Liver (tissue), 9 donors: Measurements from ENCODE around the gene PDK3. TPM values are rescaled to one million over a fixed set of nuclear protein-coding genes. Genes with fewer than 3 reads are reported as not detected.

Experiments used
- DNase-seq: peaks from one replicate; pipeline ENCODE4 v3.0.0-alpha.2; 2017; ENCODE audit warnings: low spot score
- H3K27ac ChIP-seq, 2 donors: one replicate each; pipeline ENCODE4 v1.7.0; 2013; ENCODE audit warnings: inconsistent platforms in 2 of 2, low read length in 2 of 2, control low read depth in 1 of 2, low read depth in 1 of 2, mild to moderate bottlenecking in 1 of 2
- H3K27me3 ChIP-seq, 4 donors: one replicate each; pipeline versions ENCODE4 v1.6.1 to v1.7.0; 2013; ENCODE audit warnings: low read length in 3 of 4, inconsistent platforms in 1 of 4, mild to moderate bottlenecking in 1 of 4, moderate library complexity in 1 of 4; ENCODE audit not compliant: control insufficient read depth in 4 of 4, insufficient read depth in 4 of 4
- H3K36me3 ChIP-seq, 4 donors: one replicate each; pipeline versions ENCODE4 v1.6.1 to v1.7.0; 2013; ENCODE audit warnings: low read length in 3 of 4, mild to moderate bottlenecking in 3 of 4, low read depth in 1 of 4, moderate library complexity in 1 of 4; ENCODE audit not compliant: control insufficient read depth in 4 of 4, insufficient read depth in 3 of 4
- H3K4me1 ChIP-seq, 4 donors: one replicate each; pipeline versions ENCODE4 v1.6.1 to v1.7.0; 2013; ENCODE audit warnings: low read length in 3 of 4, mild to moderate bottlenecking in 3 of 4, moderate library complexity in 1 of 4; ENCODE audit not compliant: control insufficient read depth in 4 of 4, insufficient read depth in 4 of 4
- H3K4me3 ChIP-seq, 3 donors: one replicate each; pipeline versions ENCODE4 v1.6.1 to v1.7.0; 2013; ENCODE audit warnings: low read length in 3 of 3, control low read depth in 1 of 3, low read depth in 1 of 3, mild to moderate bottlenecking in 1 of 3
- H3K9ac ChIP-seq, 2 donors: one replicate each; pipeline ENCODE4 v1.7.0; 2013; ENCODE audit warnings: low read length in 2 of 2, mild to moderate bottlenecking in 2 of 2, moderate library complexity in 2 of 2, control low read depth in 1 of 2, low read depth in 1 of 2
- H3K9me3 ChIP-seq, 4 donors: one replicate each; pipeline versions ENCODE4 v1.6.1 to v1.7.0; 2013; ENCODE audit warnings: low read length in 3 of 4; ENCODE audit not compliant: control insufficient read depth in 4 of 4
- GABPA ChIP-seq, 2 donors: IDR thresholded peaks in 1 of 2; conservative IDR thresholded peaks in 1 of 2; 2 replicates each; pipeline ENCODE4 v1.6.1; 2016; ENCODE audit warnings: antibody characterized with exemption in 2 of 2, mild to moderate bottlenecking in 1 of 2, moderate library complexity in 1 of 2
- HNF4A ChIP-seq, 2 donors: conservative IDR thresholded peaks; 2 replicates each; pipeline ENCODE4 v1.6.1; 2016; ENCODE audit warnings: antibody characterized with exemption in 2 of 2, mild to moderate bottlenecking in 2 of 2
- HNF4G ChIP-seq: IDR thresholded peaks from 2 replicates; pipeline ENCODE4 v1.6.1; 2016; ENCODE audit warnings: antibody characterized with exemption
- MAX ChIP-seq: IDR thresholded peaks from 2 replicates; pipeline ENCODE4 v1.6.1; 2016; ENCODE audit warnings: antibody characterized with exemption
- NR2F2 ChIP-seq: IDR thresholded peaks from 2 replicates; pipeline ENCODE4 v1.6.1; 2016; ENCODE audit warnings: antibody characterized with exemption
- SP1 ChIP-seq: IDR thresholded peaks from 2 replicates; pipeline ENCODE4 v1.6.1; 2018; ENCODE audit warnings: antibody characterized with exemption, mild to moderate bottlenecking
- TAF1 ChIP-seq: conservative IDR thresholded peaks from 2 replicates; pipeline ENCODE4 v1.6.1; 2016; ENCODE audit warnings: antibody characterized with exemption, mild to moderate bottlenecking
- WGBS: extraction: QIAGEN DNeasy Blood & Tissue Kit; methylation state at CpG from one replicate; pipeline ENCODE4 v1.1.7; 2013; 5-methylcytosine and 5-hydroxymethylcytosine counted together
- polyA plus RNA-seq, 2 donors: library from polyadenylated mRNA; stranded (reverse) in 1 of 2; unstranded in 1 of 2; fragments of 200-250 nt in 1 of 2; fragments of >200 nt in 1 of 2; fragmentation: Nextera tagmentation in 1 of 2; extraction: Ambion mirVana in 1 of 2; gene quantifications; one replicate each; pipeline versions ENCODE4 v1.2.1 to v1.2.3, GENCODE V29; 2013 to 2015
- total RNA-seq, 2 donors: library from RNA; depleted of rRNA; stranded (reverse); fragments of >200 nt; gene quantifications; one replicate each; pipeline ENCODE4 v1.2.3, GENCODE V29; 2014
- TF ChIP-seq, protein P1 (sequence below): IDR thresholded peaks from 2 replicates; pipeline ENCODE4 v1.6.1; 2016; ENCODE audit warnings: antibody characterized with exemption
- TF ChIP-seq, protein P2 (sequence below): IDR thresholded peaks from 2 replicates; pipeline ENCODE4 v1.6.1; 2016; ENCODE audit warnings: antibody characterized with exemption, mild to moderate bottlenecking
- TF ChIP-seq, protein P3 (sequence below): fragments of 150-350 bp; IDR thresholded peaks from 2 replicates; pipeline ENCODE4 v1.5.1; 2017; ENCODE audit warnings: improper control_type of control experiment, low read depth, low read length; ENCODE audit not compliant: missing input control
- donor health status: healthy.
- donor health status: healthy.
- donor health status: healthy.
- donor health status: healthy.
- donor health status: healthy.

Gene PDK3
- total and polyA plus RNA-seq, 4 donors, result 6.0 to 14.0 (median 13.5) TPM

GRCh38 chrX:24426921-24427746 lies 38.0 kb upstream of the PDK3 start:
- H3K9ac ChIP-seq, result no peak overlapping the region
- no peaks in the 10 kb centered on the region for H3K9me3 ChIP-seq
- no peak for DNase-seq
- H3K27ac ChIP-seq, result peak overlapping the region; percentile 36 to 48
- peaks cover 0 to 5% (median 0%) of the 10 kb centered on the region in 4 donors for H3K4me1 ChIP-seq
- no peak overlapping the region for H3K4me3 ChIP-seq
- 83% methylated on average over 10 of the region's 10 CpGs for WGBS
- TF ChIP-seq HNF4A (conservative IDR thresholded peaks at IDR 0.05), result peak; percentile 16 to 59
- TF ChIP-seq, protein P1, sequence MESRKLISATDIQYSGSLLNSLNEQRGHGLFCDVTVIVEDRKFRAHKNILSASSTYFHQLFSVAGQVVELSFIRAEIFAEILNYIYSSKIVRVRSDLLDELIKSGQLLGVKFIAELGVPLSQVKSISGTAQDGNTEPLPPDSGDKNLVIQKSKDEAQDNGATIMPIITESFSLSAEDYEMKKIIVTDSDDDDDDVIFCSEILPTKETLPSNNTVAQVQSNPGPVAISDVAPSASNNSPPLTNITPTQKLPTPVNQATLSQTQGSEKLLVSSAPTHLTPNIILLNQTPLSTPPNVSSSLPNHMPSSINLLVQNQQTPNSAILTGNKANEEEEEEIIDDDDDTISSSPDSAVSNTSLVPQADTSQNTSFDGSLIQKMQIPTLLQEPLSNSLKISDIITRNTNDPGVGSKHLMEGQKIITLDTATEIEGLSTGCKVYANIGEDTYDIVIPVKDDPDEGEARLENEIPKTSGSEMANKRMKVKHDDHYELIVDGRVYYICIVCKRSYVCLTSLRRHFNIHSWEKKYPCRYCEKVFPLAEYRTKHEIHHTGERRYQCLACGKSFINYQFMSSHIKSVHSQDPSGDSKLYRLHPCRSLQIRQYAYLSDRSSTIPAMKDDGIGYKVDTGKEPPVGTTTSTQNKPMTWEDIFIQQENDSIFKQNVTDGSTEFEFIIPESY, result no peak
- H3K27me3 ChIP-seq, result no peaks in the 10 kb centered on the region
- H3K36me3 ChIP-seq, result no peaks in the 10 kb centered on the region

DNA sequence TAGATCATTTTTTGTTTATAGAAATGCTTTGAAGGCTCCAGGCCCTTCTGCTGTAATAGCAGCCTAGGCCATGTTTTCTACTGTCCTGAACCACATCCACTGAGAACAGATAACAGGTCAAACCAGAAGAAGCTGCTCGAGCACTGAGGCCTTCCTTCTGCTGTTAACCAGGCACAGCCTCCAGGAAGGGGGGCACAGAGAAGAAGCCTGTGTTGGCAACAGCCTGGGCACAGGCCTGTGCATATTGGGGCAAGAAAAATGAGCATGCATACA lies 37.4 kb upstream of the PDK3 start:
- no peaks in the 10 kb centered on the region for H3K36me3 ChIP-seq
- WGBS, result 70% methylated on average over 1 of the region's 1 CpG

More for the DNA sequence above, 37.4 kb upstream of the PDK3 start:
- Histone ChIP-seq H3K9ac (no peak overlapping the region), H3K27ac (peak overlapping the region; percentile 36 to 48), H3K4me3 (no peak overlapping the region), H3K27me3 (no peaks in the 10 kb centered on the region), H3K9me3 (no peaks in the 10 kb centered on the region), H3K4me1 (peaks cover 0 to 5% (median 0%) of the 10 kb centered on the region in 4 donors)
- TF ChIP-seq GABPA (IDR thresholded peaks at IDR 0.05 in 1 of 2, conservative IDR thresholded peaks at IDR 0.05 in 1 of 2) (no peak), TAF1 (no peak), MAX (no peak), NR2F2 (no peak), HNF4G (no peak), SP1 (no peak)
- TF ChIP-seq, protein P2, sequence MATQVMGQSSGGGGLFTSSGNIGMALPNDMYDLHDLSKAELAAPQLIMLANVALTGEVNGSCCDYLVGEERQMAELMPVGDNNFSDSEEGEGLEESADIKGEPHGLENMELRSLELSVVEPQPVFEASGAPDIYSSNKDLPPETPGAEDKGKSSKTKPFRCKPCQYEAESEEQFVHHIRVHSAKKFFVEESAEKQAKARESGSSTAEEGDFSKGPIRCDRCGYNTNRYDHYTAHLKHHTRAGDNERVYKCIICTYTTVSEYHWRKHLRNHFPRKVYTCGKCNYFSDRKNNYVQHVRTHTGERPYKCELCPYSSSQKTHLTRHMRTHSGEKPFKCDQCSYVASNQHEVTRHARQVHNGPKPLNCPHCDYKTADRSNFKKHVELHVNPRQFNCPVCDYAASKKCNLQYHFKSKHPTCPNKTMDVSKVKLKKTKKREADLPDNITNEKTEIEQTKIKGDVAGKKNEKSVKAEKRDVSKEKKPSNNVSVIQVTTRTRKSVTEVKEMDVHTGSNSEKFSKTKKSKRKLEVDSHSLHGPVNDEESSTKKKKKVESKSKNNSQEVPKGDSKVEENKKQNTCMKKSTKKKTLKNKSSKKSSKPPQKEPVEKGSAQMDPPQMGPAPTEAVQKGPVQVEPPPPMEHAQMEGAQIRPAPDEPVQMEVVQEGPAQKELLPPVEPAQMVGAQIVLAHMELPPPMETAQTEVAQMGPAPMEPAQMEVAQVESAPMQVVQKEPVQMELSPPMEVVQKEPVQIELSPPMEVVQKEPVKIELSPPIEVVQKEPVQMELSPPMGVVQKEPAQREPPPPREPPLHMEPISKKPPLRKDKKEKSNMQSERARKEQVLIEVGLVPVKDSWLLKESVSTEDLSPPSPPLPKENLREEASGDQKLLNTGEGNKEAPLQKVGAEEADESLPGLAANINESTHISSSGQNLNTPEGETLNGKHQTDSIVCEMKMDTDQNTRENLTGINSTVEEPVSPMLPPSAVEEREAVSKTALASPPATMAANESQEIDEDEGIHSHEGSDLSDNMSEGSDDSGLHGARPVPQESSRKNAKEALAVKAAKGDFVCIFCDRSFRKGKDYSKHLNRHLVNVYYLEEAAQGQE, result no peak
- TF ChIP-seq, protein P3, sequence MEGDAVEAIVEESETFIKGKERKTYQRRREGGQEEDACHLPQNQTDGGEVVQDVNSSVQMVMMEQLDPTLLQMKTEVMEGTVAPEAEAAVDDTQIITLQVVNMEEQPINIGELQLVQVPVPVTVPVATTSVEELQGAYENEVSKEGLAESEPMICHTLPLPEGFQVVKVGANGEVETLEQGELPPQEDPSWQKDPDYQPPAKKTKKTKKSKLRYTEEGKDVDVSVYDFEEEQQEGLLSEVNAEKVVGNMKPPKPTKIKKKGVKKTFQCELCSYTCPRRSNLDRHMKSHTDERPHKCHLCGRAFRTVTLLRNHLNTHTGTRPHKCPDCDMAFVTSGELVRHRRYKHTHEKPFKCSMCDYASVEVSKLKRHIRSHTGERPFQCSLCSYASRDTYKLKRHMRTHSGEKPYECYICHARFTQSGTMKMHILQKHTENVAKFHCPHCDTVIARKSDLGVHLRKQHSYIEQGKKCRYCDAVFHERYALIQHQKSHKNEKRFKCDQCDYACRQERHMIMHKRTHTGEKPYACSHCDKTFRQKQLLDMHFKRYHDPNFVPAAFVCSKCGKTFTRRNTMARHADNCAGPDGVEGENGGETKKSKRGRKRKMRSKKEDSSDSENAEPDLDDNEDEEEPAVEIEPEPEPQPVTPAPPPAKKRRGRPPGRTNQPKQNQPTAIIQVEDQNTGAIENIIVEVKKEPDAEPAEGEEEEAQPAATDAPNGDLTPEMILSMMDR, result no peak
- DNase-seq, result no peak
